WTC11 (cell line): Measurements from ENCODE around the gene TMEM164.

Experiments
- ATF2 ChIP-seq: sonication (generic); formaldehyde crosslinking; IDR thresholded peaks from 2 replicates; pipeline ENCODE4 v1.8.1; 2022; ENCODE audit warnings: low read depth, missing genetic modification reagents, borderline replicate concordance
- ATF3 ChIP-seq: sonication (generic); formaldehyde crosslinking; conservative IDR thresholded peaks from 2 replicates; pipeline ENCODE4 v1.8.1; 2022; ENCODE audit warnings: mild to moderate bottlenecking, missing genetic modification reagents
- CREB1 ChIP-seq: sonication (generic); formaldehyde crosslinking; IDR thresholded peaks from 2 replicates; pipeline ENCODE4 v1.8.0; 2023; ENCODE audit warnings: mild to moderate bottlenecking, missing genetic modification reagents
- FOXJ3 ChIP-seq: sonication (generic); formaldehyde crosslinking; IDR thresholded peaks from 2 replicates; pipeline ENCODE4 v1.9.0; 2021; ENCODE audit warnings: missing genetic modification reagents, mild to moderate bottlenecking, borderline replicate concordance
- MAX ChIP-seq: sonication (generic); formaldehyde crosslinking; IDR thresholded peaks from 2 replicates; pipeline ENCODE4 v1.8.0; 2022; ENCODE audit warnings: mild to moderate bottlenecking, missing genetic modification reagents
- NFYB ChIP-seq: sonication (generic); formaldehyde crosslinking; conservative IDR thresholded peaks from 2 replicates; pipeline ENCODE4 v1.8.0; 2022; ENCODE audit warnings: low read depth, missing genetic modification reagents
- SP1 ChIP-seq: sonication (generic); formaldehyde crosslinking; conservative IDR thresholded peaks from 2 replicates; pipeline ENCODE4 v1.8.1; 2022; ENCODE audit warnings: missing genetic modification reagents
- STAT6 ChIP-seq: sonication (generic); formaldehyde crosslinking; conservative IDR thresholded peaks from 2 replicates; pipeline ENCODE4 v1.8.1; 2023; ENCODE audit warnings: mild to moderate bottlenecking, low read depth, missing genetic modification reagents, moderate library complexity
- TEAD1 ChIP-seq: sonication (generic); formaldehyde crosslinking; IDR thresholded peaks from 2 replicates; pipeline ENCODE4 v1.8.0; 2022; ENCODE audit warnings: mild to moderate bottlenecking, missing genetic modification reagents
- ZNF263 ChIP-seq: sonication (generic); formaldehyde crosslinking; IDR thresholded peaks from 2 replicates; pipeline ENCODE4 v1.8.1; 2022; ENCODE audit warnings: low read depth, mild to moderate bottlenecking, moderate library complexity, missing genetic modification reagents
- ZNF396 ChIP-seq: fragments of 250-450 bp; sonication (Bioruptor Pico); IDR thresholded peaks from 2 replicates; pipeline ENCODE4 v1.8.0; 2021; ENCODE audit warnings: mild to moderate bottlenecking, moderate library complexity, borderline replicate concordance
- TF ChIP-seq, protein P1 (sequence below): fragments of 200-600 bp; IDR thresholded peaks from 2 replicates; pipeline ENCODE4 v1.8.0; 2022; ENCODE audit warnings: antibody characterized with exemption
- TF ChIP-seq, protein P2 (sequence below): sonication (generic); formaldehyde crosslinking; IDR thresholded peaks from 2 replicates; pipeline ENCODE4 v1.8.0; 2022; ENCODE audit warnings: mild to moderate bottlenecking, missing genetic modification reagents

GRCh38 chrX:110004731-110005369, 1.9 kb downstream of the TMEM164 start:
- TF ChIP-seq, protein P1, sequence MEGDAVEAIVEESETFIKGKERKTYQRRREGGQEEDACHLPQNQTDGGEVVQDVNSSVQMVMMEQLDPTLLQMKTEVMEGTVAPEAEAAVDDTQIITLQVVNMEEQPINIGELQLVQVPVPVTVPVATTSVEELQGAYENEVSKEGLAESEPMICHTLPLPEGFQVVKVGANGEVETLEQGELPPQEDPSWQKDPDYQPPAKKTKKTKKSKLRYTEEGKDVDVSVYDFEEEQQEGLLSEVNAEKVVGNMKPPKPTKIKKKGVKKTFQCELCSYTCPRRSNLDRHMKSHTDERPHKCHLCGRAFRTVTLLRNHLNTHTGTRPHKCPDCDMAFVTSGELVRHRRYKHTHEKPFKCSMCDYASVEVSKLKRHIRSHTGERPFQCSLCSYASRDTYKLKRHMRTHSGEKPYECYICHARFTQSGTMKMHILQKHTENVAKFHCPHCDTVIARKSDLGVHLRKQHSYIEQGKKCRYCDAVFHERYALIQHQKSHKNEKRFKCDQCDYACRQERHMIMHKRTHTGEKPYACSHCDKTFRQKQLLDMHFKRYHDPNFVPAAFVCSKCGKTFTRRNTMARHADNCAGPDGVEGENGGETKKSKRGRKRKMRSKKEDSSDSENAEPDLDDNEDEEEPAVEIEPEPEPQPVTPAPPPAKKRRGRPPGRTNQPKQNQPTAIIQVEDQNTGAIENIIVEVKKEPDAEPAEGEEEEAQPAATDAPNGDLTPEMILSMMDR: no peak
- TF ChIP-seq, protein P2, sequence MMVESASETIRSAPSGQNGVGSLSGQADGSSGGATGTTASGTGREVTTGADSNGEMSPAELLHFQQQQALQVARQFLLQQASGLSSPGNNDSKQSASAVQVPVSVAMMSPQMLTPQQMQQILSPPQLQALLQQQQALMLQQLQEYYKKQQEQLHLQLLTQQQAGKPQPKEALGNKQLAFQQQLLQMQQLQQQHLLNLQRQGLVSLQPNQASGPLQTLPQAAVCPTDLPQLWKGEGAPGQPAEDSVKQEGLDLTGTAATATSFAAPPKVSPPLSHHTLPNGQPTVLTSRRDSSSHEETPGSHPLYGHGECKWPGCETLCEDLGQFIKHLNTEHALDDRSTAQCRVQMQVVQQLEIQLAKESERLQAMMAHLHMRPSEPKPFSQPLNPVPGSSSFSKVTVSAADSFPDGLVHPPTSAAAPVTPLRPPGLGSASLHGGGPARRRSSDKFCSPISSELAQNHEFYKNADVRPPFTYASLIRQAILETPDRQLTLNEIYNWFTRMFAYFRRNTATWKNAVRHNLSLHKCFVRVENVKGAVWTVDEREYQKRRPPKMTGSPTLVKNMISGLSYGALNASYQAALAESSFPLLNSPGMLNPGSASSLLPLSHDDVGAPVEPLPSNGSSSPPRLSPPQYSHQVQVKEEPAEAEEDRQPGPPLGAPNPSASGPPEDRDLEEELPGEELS (CRISPR knock-in tag): no peak
- TF ChIP-seq SP1 (CRISPR knock-in tag): no peak
- TF ChIP-seq MAX: no peak
- no peak for TF ChIP-seq ATF3 (CRISPR knock-in tag)
- TF ChIP-seq ZNF263 (CRISPR knock-in tag): no peak
- TF ChIP-seq NFYB (CRISPR knock-in tag): no peak
- no peak for TF ChIP-seq ZNF396 (CRISPR knock-in tag)
- no peak for TF ChIP-seq FOXJ3 (CRISPR knock-in tag)
- no peak for TF ChIP-seq CREB1
- TF ChIP-seq ATF2 (CRISPR knock-in tag): no peak
- no peak for TF ChIP-seq STAT6 (CRISPR knock-in tag)
- TF ChIP-seq TEAD1 (CRISPR knock-in tag): no peak
